ENCODE measurements around the gene ACVR2A.

Gene ACVR2A

DNA sequence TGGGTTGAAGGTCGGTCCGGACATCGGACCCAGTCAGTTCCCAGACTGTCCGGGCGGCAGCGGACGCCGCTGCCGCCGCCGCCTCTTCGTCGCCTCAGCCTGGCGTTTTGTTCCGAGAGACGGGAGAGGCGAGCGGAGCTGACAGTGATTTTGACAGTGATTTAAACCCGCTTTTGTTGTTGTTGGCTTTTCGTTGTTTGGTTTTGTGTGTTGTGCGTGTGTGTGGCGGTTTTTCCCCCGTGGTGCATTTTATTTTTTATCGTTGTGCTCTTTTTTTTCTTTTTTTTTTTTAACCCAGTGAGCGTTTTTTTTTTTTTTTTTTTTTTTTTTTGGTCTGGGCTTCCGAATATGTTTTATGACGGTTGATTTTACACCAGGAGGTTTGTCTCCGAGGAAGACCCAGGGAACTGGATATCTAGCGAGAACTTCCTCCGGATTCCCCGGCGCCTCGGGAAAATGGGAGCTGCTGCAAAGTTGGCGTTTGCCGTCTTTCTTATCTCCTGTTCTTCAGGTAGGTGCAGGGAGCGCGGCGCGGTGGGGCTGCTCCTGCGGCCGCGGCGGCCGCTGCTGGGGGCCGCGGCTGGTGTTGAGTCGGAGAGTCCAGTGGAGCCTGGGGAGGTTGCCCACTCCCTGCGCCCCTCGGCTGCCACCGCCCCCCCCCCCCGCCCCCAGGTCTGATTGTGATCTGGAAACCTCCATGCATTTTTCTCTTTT, at the start of gene ACVR2A:
ACVR2A (plus strand) TSS at position 333 of the 714 bp plus-strand sequence; CDS start at position 457, 124 bp downstream.
- no peak for DNase-seq

DNA sequence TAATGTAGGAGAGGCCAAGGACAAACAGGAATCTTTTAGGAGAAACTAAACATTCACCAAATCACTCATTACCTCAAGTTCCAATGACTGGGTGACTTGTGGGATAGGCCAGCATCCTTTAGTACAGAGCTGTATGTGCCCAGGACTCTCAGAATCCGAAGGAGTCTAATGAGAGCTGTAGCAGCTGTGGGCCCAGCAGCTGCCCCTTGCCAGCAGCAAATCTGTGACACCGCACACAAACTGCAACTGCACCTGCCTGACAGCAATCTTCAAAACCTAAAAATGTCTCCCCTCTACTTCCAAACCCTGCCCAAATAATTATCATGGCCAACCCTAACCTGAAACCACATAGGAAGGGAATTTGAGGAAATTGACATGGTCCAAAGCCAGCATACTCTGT, 44.5 kb upstream of the ACVR2A start:
- DNase-seq: no peak

DNA sequence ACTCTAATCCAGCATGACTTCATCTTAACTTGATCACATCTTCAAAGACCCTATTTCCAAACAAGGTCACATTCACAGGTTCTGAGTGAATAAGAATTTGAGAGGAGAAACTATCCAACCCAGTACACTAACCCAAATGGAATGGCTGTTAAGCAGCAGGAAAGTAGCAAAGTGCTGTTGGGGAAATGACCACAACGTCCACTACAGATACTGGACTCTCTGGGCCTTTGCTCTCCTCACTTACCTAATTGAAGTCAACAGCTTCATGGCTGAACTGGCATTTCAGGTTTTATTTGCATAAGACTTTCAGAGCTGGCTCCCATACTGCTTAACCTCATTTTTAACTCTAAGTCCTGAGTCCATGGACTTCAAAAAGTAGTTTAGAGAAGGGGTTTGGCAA, 38.0 kb upstream of the ACVR2A start:
- DNase-seq: no peak

DNA sequence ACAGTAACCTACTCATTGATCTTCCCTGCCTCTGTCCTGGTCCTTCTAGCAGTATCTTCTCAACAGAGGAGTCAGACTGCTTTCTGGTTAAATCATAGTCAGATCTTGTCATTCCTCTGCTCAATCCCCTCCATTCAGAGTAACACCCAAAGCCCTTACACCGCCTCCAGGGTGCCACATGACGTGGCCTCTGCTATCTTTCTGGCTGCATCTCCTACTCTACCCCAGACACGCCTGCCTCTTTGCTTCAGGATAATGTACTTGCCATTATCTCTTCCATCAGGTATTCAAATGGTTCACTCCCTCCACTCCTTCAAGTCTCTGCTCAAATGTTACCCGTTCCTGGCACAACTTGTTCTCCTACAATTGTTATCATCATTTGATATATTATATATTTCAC, 36.3 kb upstream of the ACVR2A start:
- DNase-seq: no peak

DNA sequence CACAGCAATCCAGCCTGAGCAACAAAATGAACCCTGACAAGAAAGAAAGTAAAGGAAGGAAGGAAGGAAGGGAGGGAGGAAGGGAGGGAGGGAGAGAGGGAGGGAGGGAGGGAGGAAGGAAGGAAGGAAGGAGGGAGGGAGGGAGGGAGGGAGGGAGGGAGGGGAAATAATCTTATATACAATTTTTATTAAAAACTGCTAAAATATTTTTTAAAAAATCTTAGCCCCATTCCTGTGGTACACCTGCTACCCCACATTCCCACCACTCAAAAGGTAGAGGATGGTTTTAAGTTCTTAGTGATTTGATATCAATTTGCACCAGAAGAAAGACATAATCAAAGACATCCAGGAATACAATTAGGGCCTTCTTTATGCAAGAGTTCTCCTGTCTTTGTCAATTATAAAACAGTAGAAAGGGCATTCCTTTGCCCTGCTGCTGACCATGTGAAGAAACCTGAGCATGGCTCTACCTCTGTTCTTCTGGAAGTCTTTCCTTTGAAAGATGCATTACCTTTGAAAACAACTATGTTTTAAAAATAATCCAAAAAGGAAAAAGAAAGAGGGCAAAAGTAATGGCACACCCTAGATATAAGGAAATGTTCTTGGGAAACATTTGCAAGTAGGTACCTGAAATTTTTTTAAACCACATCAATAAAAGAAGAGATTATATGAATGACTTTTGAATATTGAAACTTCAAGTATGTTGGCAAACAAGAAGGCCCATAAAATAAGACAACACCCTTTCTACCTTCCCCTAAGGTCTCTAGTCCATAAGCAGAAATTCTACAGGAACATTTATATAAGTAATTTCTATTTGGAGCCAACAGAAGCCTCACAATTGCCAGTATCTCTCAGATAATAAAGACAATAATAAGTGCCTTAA, 33.7 kb upstream of the ACVR2A start:
- DNase-seq: no peak

DNA sequence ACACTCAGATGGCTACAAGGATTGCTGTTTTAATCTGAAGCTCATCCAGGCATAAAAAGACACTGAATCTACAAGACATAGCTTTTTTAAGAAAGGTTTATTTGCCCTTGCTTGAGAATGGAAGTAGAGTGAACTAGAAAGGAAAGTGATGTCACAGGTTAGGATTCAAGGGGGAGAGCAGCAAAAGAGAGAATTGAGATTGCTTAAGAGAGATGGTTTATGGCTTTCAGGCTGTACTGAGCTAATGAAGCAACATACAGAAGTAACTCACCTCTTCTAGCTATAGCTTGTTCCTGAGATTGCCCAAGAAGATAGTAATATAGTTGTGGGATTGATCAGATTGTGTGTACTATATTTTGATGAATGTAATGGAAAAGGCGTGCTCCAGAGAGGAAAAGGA, 26.1 kb upstream of the ACVR2A start:
- no peak for DNase-seq

DNA sequence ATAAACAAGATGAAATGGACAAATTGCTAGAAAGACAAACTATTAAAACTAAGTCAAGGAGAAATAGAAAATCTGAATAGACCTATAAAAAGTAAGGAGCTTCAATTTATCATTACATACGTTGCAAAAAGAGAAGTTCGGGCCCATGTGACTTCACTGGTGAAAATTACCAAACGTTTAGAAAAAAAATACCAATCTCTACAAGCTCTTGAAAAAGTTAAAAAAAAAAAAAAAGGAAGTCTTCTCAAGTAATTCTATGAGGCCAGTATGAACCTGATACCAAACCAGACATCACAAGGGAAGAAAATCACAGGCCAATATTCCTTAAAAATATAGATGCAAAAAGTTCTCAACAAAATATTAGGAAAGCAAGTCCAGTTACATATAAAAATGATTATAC, 20.2 kb upstream of the ACVR2A start:
- DNase-seq: no peak

DNA sequence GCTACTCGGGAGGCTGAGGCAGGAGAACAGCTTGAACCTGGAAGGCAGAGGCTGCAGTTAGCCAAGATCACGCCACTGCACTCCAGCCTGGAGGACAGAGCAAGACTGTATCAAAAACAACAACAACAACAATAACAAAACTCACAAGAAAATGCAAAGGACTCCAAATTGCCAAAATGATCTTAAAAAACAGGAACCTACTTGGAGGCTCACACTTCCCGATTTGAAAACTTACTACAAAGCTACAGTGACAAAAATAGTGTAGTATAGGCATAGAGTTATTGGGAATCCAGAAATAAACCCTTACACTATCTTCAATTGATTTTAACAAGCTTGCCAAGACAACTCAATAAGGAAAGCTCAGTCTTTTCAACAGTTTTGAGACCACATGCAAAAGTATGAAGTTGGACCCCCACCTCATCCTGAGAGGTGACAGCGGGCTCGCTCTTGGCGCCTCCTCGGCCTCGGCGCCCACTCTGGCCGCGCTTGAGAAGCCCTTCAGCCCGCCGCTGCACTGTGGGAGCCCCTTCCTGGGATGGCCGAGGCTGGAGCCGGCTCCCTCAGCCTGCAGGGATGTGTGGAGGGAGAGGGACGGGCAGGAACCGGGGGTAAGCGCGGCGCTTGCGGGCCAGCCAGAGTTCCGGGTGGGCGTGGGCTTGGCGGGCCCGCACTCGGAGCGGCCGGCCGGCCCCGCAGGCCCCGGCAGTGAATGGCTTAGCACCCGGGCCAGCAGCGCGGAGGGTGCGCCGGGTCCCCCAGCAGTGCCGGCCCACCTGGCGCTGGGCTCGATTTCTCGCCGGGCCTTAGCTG, 18.3 kb upstream of the ACVR2A start:
- no peak for DNase-seq

DNA sequence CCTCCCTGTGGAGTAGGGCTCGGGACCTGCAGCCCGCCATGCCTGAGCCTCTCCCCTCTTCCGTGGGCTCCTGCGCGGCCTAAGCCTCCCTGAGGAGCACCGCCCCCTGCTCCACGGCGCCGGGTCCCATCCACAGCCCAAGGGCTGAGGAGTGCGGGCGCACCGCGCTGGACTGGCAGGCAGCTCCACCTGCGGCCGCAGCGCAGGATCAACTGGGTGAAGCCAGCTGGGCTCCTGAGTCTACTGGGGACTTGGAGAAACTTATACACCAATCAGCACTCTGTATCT, 17.8 kb upstream of the ACVR2A start:
- no peak for DNase-seq

DNA sequence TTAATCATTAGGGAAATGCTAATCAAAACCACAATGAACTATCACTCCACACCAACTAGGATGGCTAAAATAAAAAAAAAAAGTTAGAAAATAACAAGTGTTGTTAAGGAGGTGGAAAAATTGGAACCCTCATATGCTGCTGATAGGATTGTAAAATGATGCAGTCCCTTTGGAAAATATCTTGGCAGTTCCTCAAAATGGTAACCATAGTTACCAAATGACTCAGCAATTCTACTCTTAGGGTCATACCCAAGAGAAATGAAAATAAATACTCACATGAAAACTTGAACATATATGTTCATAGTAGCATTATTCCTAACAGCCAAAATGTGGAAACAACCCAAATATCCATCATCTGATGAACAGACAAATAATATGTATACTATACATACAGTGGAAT, 15.7 kb upstream of the ACVR2A start:
- DNase-seq: no peak

DNA sequence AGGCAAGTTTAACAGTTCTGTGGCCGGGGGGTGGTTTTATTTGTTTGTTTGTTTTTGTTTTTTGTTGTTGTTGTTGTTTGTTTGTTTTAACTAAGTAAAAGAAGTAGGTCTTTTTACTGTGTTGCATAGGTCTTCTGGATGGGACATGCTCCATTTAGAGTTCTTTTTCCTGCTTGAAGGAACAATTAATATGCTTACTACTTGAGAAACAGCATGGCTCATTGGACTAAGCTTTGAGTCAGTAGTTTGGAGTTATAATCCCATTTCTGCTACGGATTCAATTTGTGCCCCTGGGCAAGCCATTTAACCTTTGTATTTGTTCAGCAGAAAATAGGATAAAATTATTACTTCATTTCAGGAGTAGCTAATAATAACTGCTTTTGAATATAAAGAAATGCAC, 8.7 kb upstream of the ACVR2A start:
- DNase-seq: no peak

DNA sequence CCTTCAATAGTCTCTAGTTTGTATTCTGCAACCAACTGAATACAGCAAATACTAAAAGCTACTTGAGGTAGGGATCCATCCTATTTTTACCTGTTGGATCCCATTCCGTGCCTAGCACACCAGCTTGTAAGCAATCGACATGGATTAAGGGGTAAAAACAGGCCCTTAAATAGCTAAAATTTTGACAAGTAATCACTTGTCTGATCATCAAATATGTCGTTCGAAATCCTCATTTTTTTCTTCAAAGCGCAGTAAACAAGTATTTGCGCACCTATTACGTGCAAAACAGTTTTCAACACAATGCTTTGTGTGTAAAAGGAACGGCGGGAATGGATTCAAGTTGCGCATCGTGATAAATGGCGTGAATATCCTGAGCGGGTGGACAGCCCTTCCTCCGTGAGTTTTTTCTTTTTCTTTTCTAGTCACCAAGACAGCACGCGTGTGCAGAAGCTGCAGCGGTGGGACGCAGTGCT, 1.4 kb upstream of the ACVR2A start:
- DNase-seq: no peak

DNA sequence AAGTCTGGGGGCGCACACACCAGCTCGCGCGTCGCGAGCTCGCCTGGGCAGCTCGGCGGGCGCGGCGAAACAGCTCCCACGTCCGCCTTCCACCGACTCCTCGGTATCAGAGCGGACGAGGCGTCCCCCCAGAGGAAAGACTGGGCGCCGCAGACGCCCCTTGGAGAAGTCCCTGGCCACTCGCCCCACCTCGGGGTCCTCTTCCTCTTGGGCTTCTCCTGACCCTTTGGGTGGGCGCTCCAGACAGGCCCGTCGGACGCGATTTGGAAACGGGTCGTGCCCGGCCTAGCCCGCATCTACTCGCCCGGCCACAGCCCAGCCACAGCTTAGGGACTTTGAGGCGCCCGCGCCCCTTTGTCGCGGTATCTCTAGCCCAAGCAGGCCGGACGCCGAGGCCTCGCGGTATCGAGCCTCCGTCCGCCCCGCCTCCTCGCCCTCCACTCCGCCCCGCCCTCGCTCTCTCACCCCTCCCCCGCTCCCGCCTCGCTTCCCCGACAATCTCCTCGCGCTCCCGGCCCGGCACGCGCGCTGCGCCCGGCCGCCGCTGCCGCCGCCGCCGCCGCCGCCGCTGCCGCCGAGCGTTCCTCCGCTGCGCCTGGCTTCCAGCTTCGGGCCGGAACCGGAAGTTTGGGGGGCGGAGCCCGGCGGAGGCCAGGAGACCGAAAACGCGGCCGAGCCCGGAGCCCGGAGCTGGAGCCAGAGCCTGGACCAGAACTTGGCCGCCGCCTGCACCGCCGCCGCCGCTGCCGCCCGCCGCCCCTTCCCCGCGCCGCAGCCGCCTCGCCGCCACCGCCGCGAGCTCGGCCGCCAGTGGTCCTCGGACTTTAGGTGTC, 749 bp upstream of the ACVR2A start:
- DNase-seq: no peak

DNA sequence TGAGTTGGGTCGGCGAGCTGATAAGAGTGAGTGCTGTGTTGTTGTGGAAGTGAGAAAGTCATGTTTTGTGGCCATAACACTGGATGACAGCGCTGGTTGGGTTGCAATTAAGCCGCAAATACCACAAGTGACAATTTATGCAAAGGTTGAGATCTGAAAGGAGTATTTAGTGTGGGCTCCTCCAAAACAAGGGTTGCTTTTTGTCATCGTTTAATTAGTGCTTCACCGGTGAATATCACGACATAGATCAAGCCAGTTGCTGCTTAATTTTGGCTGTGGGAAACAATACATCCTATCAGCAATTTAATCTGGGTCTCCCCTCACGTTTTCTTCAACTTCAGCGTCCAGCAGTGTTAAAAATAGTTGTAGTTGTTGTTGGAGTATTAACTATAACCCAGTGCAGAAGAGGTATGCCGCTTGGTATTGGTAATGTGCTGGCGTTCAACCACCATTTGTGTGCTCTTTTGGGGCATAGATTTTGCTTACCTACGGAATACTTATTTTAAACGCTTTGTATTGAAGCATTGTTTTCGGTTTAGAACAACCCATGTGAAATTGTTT, 662 bp downstream of the ACVR2A start:
- no peak for DNase-seq

DNA sequence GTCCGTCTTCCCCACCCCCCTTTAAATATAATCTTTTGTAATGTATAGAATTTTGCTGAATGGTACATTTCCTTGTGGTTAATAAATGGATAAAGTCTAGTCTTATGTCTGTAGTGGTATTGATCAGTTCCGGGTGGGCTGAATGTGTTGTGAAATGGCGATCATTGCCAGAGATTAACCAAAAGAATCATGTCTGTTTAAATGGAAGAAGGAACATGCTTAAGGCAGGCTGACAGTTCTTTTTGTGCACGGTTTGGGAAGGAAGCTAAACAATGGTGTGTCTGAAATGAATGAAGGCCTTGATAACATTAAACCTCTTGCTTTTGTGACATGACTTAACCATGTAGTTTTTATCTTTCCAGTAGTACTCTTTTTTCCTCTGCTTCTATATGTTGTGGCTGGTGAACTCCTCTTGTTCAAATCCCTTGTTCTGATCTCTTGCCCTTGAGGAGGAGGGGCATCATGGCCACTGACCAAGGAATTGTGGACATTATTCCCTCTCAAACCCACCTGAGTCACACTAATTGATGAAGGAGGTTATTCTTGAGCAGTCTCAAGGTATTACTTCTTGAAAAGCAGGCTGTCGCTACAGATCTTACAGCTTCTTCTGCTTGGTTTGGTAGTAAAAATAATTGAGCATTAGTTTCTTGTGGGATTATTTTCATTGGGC, 1.7 kb downstream of the ACVR2A start:
- no peak for DNase-seq

DNA sequence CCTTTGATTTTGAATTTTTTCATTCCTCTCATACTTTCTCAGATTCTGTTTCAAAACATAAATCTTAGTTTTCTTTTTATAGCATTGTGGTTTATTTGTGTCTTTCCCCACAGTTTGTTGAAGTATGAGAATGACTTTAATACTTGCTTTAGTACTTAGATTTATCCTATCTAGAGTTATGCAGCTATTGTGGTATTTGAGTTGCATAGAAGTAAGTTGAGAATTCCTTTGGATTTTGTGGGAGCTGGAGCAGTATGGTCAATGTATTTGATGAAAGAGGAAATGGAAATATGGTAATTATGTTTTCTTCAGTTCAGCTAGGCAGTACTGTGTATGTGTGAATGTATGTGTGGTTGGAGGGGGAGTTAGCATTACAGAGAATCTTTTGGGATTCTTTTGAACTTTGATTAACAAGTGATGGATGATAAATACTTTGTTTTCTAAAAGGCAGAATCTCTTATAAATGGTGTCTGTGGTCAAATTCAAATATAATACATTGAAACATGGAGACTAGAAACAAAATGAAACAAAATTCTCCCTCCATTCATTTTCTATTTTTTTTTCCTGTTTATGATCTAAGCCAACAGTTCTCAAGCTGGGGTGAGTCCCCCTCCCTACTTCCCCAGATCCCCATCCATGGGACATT, 3.0 kb downstream of the ACVR2A start:
- DNase-seq: no peak

DNA sequence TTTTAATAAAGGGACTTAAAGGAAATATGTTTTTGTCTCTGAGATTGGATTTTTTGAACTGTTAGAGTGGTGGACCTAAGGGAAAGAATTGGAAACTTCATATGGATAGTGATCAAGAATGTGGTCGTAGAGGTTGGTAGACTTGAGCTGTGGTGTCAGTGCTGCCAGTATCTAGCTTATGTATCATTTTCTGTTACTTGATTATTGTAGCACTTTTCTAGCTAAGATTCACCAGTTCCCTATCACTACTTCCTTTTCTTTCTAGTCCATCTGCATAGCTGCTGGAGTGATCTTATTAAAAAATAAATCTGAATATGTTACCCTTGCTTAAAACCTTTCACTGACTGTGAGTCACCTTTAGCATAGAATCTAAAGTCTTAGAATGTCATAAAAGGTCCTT, 6.0 kb downstream of the ACVR2A start:
- DNase-seq: no peak

DNA sequence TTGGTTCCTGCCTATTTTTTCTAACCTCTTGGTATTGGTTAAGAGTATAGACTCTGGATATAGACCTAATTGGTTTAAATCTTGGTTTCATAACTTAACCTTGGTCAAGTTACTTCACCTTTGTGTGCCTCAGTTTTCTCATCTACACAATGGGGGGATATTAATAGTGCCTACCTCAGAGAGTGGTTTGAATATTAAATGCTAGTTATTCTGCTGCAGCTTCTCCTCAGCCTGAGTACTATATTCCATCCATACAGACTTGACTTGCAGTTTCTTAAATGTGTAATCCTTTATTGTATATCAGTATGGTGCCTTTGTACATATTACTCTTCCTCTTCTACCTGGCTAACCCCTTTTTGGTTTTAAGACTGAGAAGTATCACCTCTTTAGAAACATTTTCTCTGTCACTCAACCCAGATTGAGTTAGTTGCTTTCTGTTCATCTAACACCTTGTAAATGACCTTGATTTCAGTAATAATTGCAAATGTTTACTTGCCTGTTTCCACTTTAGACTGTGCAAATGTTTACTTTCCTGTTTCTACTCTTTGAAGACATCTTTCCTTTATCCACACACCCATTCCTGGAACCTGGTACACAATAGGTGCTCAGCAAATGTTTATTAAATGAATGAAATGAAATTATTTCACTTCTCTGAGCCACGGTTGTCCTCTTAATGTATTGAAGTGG, 6.6 kb downstream of the ACVR2A start:
- no peak for DNase-seq

DNA sequence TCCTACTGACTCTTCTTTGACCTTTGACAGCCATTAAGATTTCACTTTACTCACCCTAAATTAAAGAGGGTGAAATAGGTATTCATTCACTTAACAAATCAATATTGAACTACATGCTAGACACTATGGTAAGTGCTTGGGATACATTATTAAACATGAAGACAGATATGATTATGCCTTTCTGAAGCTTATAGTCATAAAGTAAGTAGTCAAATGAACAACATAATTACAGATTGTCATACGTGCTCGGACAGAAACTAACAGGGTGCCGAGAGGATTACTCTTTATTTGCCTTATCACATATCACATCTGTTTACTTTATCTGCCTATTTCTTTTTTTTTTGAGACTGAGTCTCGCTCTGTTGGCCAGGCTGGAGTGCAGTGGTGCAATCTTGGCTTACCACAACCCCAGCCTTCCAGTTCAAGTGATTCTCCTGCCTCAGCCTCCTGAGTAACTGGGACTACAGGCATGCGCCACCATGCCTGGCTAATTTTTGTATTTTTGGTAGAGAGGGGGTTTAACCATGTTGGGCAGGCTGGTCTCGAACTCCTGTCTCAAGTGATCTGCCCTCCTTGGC, 9.8 kb downstream of the ACVR2A start:
- DNase-seq: no peak

DNA sequence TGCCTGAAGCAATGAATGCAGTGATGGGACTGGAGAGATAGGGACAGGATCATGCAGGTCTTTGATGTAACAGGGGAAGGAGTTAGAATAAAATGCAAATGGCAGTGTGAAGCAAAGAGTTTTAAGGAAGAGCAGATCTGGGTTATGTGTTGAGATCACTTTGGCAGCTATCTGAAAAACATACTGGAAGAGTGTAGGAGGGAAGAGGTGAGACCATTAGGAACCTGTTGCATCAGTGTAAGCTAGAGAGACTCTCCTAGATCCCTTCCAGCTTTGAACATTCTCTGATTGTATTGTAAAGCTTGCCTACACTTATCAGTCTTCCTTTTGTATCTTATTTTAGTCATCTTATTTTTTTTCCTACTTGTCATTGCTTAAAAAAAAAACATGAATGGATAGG, 10.5 kb downstream of the ACVR2A start:
- no peak for DNase-seq
